GM12878 (cell line): Measurements from ENCODE around the gene RGS1. TPM values are rescaled to one million over a fixed set of nuclear protein-coding genes. Genes with fewer than 3 reads are reported as not detected.

Experiments used
- CHD1 ChIP-seq: IDR thresholded peaks from 2 replicates; pipeline ENCODE4 v1.6.1; 2012; ENCODE audit warnings: low read depth, low read length, improper control_type of control experiment
- CREB1 ChIP-seq: IDR thresholded peaks from 2 replicates; pipeline ENCODE4 v1.6.1; 2012; ENCODE audit warnings: low read depth, mild to moderate bottlenecking, inconsistent platforms
- DPF2 ChIP-seq: fragments of 450-650 bp; IDR thresholded peaks from 2 replicates; pipeline ENCODE4 v1.6.1; 2017; ENCODE audit warnings: mild to moderate bottlenecking
- ELK1 ChIP-seq: IDR thresholded peaks from 2 replicates; pipeline ENCODE4 v1.6.1; 2012; ENCODE audit warnings: low read depth, low read length, improper control_type of control experiment
- FOS ChIP-seq: IDR thresholded peaks from 3 replicates; pipeline ENCODE4 v1.6.1; 2011; ENCODE audit warnings: borderline replicate concordance; ENCODE audit not compliant: insufficient read length; ENCODE audit errors: extremely low read depth
- GATAD2B ChIP-seq: fragments of 450-650 bp; conservative IDR thresholded peaks from 2 replicates; pipeline ENCODE4 v1.6.1; 2017; ENCODE audit warnings: low read depth, mild to moderate bottlenecking, moderate library complexity
- IRF4 ChIP-seq: IDR thresholded peaks from 2 replicates; pipeline ENCODE4 v1.6.1; 2011; ENCODE audit warnings: low read depth, low read length
- IRF5 ChIP-seq: fragments of 450-650 bp; IDR thresholded peaks from 2 replicates; pipeline ENCODE4 v1.6.1; 2017; ENCODE audit warnings: borderline replicate concordance
- MTA3 ChIP-seq: IDR thresholded peaks from 2 replicates; pipeline ENCODE4 v1.6.1; 2012; ENCODE audit warnings: low read length, inconsistent platforms, borderline replicate concordance
- MXI1 ChIP-seq: fragments of 150-350 bp; IDR thresholded peaks from 2 replicates; pipeline ENCODE4 v1.6.1; 2011; ENCODE audit warnings: low read depth, mild to moderate bottlenecking, inconsistent platforms, low read length, improper control_type of control experiment
- NBN ChIP-seq: fragments of 450-650 bp; IDR thresholded peaks from 2 replicates; pipeline ENCODE4 v1.6.1; 2016
- NR2C1 ChIP-seq: fragments of 450-650 bp; IDR thresholded peaks from 2 replicates; pipeline ENCODE4 v1.6.1; 2017; ENCODE audit warnings: antibody characterized with exemption, mild to moderate bottlenecking, moderate library complexity
- NR2F1 ChIP-seq: fragments of 450-650 bp; conservative IDR thresholded peaks from 2 replicates; pipeline ENCODE4 v1.6.1; 2017; ENCODE audit warnings: mild to moderate bottlenecking
- RAD21 ChIP-seq: IDR thresholded peaks from 2 replicates; pipeline ENCODE4 v1.6.1; 2011; ENCODE audit warnings: mild to moderate bottlenecking, low read depth, low read length, moderate library complexity; ENCODE audit not compliant: insufficient read depth
- RELA ChIP-seq: fragments of 450-650 bp; IDR thresholded peaks from 2 replicates; pipeline ENCODE4 v1.8.0; 2014; ENCODE audit warnings: borderline replicate concordance; ENCODE audit not compliant: partially characterized antibody
- SIN3A ChIP-seq: IDR thresholded peaks from 2 replicates; pipeline ENCODE4 v1.6.1; 2012; ENCODE audit warnings: low read depth, low read length, improper control_type of control experiment
- SMAD1 ChIP-seq: fragments of 450-650 bp; IDR thresholded peaks from 2 replicates; pipeline ENCODE4 v1.6.1; 2018; ENCODE audit warnings: mild to moderate bottlenecking, low read depth; ENCODE audit not compliant: partially characterized antibody
- SMAD5 ChIP-seq: IDR thresholded peaks from 2 replicates; pipeline ENCODE4 v1.6.1; 2016; ENCODE audit warnings: antibody characterized with exemption, low read depth
- ZBED1 ChIP-seq: IDR thresholded peaks from 2 replicates; pipeline ENCODE4 v1.6.1; 2016; ENCODE audit warnings: borderline replicate concordance
- ZBTB33 ChIP-seq: fragments of 450-650 bp; IDR thresholded peaks from 2 replicates; pipeline ENCODE4 v1.6.1; 2017; ENCODE audit warnings: mild to moderate bottlenecking
- polyA plus RNA-seq, 11 experiments: library from polyadenylated mRNA; depleted of rRNA in 4 of 11; unstranded in 6 of 11; stranded (reverse) in 5 of 11; fragments of >200 nt; fragmentation: Nextera tagmentation in 4 of 11; fragmentation: Illumina TruSeq in 1 of 11; extraction: Ambion mirVana in 4 of 11; extraction: Trizol in 1 of 11; gene quantifications; 1 replicate in 1 of 11; 2 replicates in 10 of 11; pipeline versions ENCODE4 v1.2.1 to v1.2.3, GENCODE V29; 2011 to 2016; ENCODE audit warnings: inconsistent platforms in 2 of 11, missing spikeins in 2 of 11, low read depth in 1 of 11
- total RNA-seq, 4 experiments: library from RNA; depleted of rRNA in 3 of 4; stranded (reverse); fragments of >200 nt in 3 of 4; fragmentation: Illumina TruSeq in 1 of 4; extraction: Trizol in 1 of 4; gene quantifications; 2 replicates each; pipeline versions ENCODE4 v1.2.1 to v1.2.3, GENCODE V29; 2013 to 2021
- TF ChIP-seq, protein P1 (sequence below): fragments of 450-650 bp; IDR thresholded peaks from 2 replicates; pipeline ENCODE4 v1.6.1; 2017; ENCODE audit warnings: mild to moderate bottlenecking, moderate library complexity
- TF ChIP-seq, protein P2 (sequence below): fragments of 450-650 bp; IDR thresholded peaks from 2 replicates; pipeline ENCODE4 v1.6.1; 2016; ENCODE audit warnings: mild to moderate bottlenecking

RGS1 gene
- total and polyA plus RNA-seq, 10 of the 15 experiments (the other 5 are each of a cell fraction or from before 2014, with no cell fraction given), result 20.7 to 882 (median 45.9) TPM

DNA sequence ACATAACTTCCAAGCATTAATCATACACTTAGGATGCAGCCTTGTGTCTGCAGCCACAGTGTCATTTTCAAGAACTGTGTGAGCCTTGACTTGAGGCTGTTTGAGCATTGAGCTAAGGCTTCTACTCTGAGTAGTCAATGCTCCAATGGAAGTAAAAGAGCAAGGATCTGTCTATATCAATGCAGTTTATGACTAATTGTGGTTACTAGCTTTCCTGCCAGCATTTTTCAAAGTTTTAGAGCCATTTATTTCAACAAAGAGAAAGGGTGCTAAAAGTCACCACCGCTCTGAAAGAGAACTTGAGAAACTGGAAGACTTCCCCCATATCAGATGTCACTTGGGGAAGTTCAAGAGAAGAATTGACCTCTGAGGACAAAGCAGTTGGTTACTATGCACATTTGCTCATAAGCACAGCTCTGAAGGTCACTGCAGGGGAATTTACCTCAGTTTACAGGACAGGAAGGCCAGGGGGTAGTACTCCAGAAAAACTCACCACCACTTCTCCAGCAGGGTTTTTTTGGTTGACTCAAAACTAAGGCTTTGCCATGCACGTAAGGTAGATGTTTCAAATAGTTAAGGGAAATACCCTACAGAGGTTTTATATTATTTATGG, 24.5 kb upstream of the RGS1 start (continued):
- TF ChIP-seq, protein P1, sequence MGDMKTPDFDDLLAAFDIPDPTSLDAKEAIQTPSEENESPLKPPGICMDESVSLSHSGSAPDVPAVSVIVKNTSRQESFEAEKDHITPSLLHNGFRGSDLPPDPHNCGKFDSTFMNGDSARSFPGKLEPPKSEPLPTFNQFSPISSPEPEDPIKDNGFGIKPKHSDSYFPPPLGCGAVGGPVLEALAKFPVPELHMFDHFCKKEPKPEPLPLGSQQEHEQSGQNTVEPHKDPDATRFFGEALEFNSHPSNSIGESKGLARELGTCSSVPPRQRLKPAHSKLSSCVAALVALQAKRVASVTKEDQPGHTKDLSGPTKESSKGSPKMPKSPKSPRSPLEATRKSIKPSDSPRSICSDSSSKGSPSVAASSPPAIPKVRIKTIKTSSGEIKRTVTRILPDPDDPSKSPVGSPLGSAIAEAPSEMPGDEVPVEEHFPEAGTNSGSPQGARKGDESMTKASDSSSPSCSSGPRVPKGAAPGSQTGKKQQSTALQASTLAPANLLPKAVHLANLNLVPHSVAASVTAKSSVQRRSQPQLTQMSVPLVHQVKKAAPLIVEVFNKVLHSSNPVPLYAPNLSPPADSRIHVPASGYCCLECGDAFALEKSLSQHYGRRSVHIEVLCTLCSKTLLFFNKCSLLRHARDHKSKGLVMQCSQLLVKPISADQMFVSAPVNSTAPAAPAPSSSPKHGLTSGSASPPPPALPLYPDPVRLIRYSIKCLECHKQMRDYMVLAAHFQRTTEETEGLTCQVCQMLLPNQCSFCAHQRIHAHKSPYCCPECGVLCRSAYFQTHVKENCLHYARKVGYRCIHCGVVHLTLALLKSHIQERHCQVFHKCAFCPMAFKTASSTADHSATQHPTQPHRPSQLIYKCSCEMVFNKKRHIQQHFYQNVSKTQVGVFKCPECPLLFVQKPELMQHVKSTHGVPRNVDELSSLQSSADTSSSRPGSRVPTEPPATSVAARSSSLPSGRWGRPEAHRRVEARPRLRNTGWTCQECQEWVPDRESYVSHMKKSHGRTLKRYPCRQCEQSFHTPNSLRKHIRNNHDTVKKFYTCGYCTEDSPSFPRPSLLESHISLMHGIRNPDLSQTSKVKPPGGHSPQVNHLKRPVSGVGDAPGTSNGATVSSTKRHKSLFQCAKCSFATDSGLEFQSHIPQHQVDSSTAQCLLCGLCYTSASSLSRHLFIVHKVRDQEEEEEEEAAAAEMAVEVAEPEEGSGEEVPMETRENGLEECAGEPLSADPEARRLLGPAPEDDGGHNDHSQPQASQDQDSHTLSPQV, result peak; percentile 74; the same call in 1 of the 2 replicates
- TF ChIP-seq NR2C1 (no peak; the same call in 1 of the 2 replicates), SIN3A (no peak), SMAD5 (no peak), IRF5 (no peak), NBN (peak; percentile 43), RELA (peak; percentile 86), MXI1 (no peak), NR2F1 (peak; percentile 95), ZBED1 (no peak), CREB1 (peak; percentile 60; the same call in 1 of the 2 replicates), ZBTB33 (no peak), ELK1 (no peak), FOS (no peak), GATAD2B (no peak; the same call in 1 of the 2 replicates), MTA3 (0 out of 2 replicates have a peak, but pooled peaks have one; percentile 12), CHD1 (no peak), IRF4 (peak; percentile 51; the same call in 1 of the 2 replicates), RAD21 (no peak), DPF2 (peak; percentile 84), SMAD1 (peak; percentile 58)
- TF ChIP-seq, protein P2, sequence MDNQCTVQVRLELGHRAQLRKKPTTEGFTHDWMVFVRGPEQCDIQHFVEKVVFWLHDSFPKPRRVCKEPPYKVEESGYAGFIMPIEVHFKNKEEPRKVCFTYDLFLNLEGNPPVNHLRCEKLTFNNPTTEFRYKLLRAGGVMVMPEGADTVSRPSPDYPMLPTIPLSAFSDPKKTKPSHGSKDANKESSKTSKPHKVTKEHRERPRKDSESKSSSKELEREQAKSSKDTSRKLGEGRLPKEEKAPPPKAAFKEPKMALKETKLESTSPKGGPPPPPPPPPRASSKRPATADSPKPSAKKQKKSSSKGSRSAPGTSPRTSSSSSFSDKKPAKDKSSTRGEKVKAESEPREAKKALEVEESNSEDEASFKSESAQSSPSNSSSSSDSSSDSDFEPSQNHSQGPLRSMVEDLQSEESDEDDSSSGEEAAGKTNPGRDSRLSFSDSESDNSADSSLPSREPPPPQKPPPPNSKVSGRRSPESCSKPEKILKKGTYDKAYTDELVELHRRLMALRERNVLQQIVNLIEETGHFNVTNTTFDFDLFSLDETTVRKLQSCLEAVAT, result peak; percentile 88
